K562 (cell line): ENCODE results near the gene ARID3B. TPM values are rescaled to one million over a fixed set of nuclear protein-coding genes. Genes with fewer than 3 reads are reported as not detected.
A peak's percentile ranks its signal among the peaks of the same experiment; 100 is the strongest.

ENCODE experiments used
- CTCFL ChIP-seq: IDR thresholded peaks from 2 replicates; pipeline ENCODE4 v1.6.1; 2011; ENCODE audit warnings: borderline replicate concordance, low read depth, mild to moderate bottlenecking, moderate library complexity, low read length; ENCODE audit not compliant: insufficient read depth, poor library complexity, severe bottlenecking
- ELK1 ChIP-seq: sonication (generic); formaldehyde crosslinking; IDR thresholded peaks from 2 replicates; pipeline ENCODE4 v1.8.1; 2022; ENCODE audit warnings: missing genetic modification reagents
- REST ChIP-seq, 2 experiments: fragments of 450-650 bp; formaldehyde crosslinking in 1 of 2; IDR thresholded peaks; 2 replicates each; pipeline versions ENCODE4 v1.4.0 to v1.6.1; 2014 to 2020; ENCODE audit warnings: mild to moderate bottlenecking in 2 of 2, borderline replicate concordance in 1 of 2, low read depth in 1 of 2
- TEAD1 ChIP-seq, 2 experiments: fragments of 450-650 bp in 1 of 2; sonication (generic) in 1 of 2; formaldehyde crosslinking; IDR thresholded peaks; 2 replicates each; pipeline versions ENCODE4 v1.4.0 to v1.8.0; 2020 to 2022; ENCODE audit warnings: mild to moderate bottlenecking in 2 of 2, missing genetic modification reagents in 1 of 2
- UBTF ChIP-seq, 2 experiments: IDR thresholded peaks; 2 replicates each; pipeline ENCODE4 v1.6.1; 2012; ENCODE audit warnings: improper control_type of control experiment in 2 of 2, low read depth in 2 of 2, low read length in 2 of 2, borderline replicate concordance in 1 of 2
- ZNF184 ChIP-seq: sonication (generic); formaldehyde crosslinking; IDR thresholded peaks from 2 replicates; pipeline ENCODE4 v1.5.0; 2020; ENCODE audit warnings: missing genetic modification reagents
- polyA plus RNA-seq, 8 experiments: library from polyadenylated mRNA; depleted of rRNA in 4 of 8; stranded (reverse) in 5 of 8; unstranded in 3 of 8; fragments of >200 nt; fragmentation: Nextera tagmentation in 2 of 8; fragmentation: Illumina TruSeq in 1 of 8; extraction: Ambion mirVana in 2 of 8; extraction: Trizol in 1 of 8; gene quantifications; 2 replicates each; pipeline versions ENCODE4 v1.2.1 to v1.2.3, GENCODE V29; 2011 to 2014; ENCODE audit warnings: inconsistent platforms in 1 of 8, missing spikeins in 1 of 8
- total RNA-seq, 7 experiments: library from RNA; depleted of rRNA in 6 of 7; stranded (reverse); fragments of >200 nt in 6 of 7; fragmentation: Illumina TruSeq in 2 of 7; extraction: Trizol in 2 of 7; gene quantifications; 2 replicates each; pipeline versions ENCODE4 v1.2.1 to v1.2.3, GENCODE V29; 2011 to 2021; ENCODE audit warnings: low replicate concordance in 1 of 7
- TF ChIP-seq, protein P1 (sequence below): sonication (generic); formaldehyde crosslinking; IDR thresholded peaks from 2 replicates; pipeline ENCODE4 v1.8.0; 2022; ENCODE audit warnings: mild to moderate bottlenecking, missing genetic modification reagents

Gene ARID3B
- total and polyA plus RNA-seq, 9 of the 15 experiments (the other 6 are each of a cell fraction or from before 2014, with no cell fraction given), result 0.32 to 15.1 (median 7.1) TPM

DNA sequence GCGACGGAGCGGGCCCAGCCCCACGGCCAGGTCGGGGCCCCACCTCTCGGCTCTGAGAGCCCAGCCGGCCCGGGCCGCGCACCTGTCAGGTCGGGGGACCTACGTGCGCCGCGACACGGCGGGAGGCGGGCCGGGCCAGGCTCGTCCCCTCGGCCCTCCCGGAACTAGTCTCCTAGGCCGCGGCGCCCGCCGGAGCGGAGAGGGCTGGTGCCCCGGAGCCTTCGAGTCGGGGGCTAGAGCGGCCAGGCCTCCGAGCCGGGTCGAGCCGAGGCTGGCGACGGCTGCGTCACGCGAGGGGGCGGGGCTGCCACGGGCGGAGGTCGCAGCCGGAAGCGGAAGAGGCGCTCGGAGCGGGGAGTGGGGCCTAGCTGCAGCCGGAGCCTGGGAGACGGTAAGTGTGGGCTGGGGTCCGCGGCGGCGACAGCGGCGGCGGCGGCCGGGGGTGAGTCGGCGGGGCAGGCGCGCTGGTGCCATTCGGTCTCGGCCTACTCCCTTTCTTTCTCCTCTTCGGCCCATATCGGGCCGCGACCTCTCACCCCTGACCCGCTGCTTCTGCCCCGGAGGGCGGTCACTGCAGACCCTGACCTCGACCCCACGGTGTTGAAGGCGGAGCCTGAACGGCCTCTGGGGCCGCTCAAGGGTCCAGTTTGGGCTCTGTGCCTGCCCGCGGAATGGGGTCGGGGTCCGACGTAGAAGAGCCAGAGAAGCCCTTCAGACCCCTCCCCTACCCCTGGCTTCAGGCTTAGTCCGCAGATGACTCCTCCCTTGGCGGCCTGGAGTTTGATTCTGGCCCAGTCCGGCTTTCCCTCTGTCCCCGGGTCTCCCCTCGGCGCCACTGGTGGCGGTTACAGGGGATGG lies 74.7 kb downstream of the ARID3B start, which contains the start of gene CLK3 (continued):
- TF ChIP-seq REST (IDR thresholded peaks at IDR 0.05; ENCODE audit: borderline replicate concordance), result peak; percentile 6; the same call in 1 of the 2 replicates
- TF ChIP-seq REST (CRISPR knock-in tag; IDR thresholded peaks at IDR 0.05; ENCODE audit: low read depth), result peak; percentile 12; the same call in 1 of the 2 replicates
- 0 out of 2 replicates have a peak, but pooled peaks have one; percentile 59 for TF ChIP-seq ELK1
- TF ChIP-seq, protein P1, sequence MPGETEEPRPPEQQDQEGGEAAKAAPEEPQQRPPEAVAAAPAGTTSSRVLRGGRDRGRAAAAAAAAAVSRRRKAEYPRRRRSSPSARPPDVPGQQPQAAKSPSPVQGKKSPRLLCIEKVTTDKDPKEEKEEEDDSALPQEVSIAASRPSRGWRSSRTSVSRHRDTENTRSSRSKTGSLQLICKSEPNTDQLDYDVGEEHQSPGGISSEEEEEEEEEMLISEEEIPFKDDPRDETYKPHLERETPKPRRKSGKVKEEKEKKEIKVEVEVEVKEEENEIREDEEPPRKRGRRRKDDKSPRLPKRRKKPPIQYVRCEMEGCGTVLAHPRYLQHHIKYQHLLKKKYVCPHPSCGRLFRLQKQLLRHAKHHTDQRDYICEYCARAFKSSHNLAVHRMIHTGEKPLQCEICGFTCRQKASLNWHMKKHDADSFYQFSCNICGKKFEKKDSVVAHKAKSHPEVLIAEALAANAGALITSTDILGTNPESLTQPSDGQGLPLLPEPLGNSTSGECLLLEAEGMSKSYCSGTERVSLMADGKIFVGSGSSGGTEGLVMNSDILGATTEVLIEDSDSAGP (CRISPR knock-in tag), result no peak
- TF ChIP-seq UBTF (IDR thresholded peaks at IDR 0.05; ENCODE audit: borderline replicate concordance in 1 of 2, low read depth in 2 of 2, low read length in 2 of 2), result peak; percentile 80 to 86; a peak in 3 of 4 replicates
- TF ChIP-seq CTCFL, result no peak
- TF ChIP-seq TEAD1 (CRISPR knock-in tag; IDR thresholded peaks at IDR 0.05), result peak in 1 of 2 experiments; percentile 76; a peak in 1 of 4 replicates
- TF ChIP-seq ZNF184, result no peak
